Measurements from ENCODE around the gene ASTN2.
"Not testable (repeated sequence)": the region's sequence is repeated elsewhere in the genome, so short reads cannot be mapped to it uniquely, and the experiment has no call there.

Gene ASTN2

DNA sequence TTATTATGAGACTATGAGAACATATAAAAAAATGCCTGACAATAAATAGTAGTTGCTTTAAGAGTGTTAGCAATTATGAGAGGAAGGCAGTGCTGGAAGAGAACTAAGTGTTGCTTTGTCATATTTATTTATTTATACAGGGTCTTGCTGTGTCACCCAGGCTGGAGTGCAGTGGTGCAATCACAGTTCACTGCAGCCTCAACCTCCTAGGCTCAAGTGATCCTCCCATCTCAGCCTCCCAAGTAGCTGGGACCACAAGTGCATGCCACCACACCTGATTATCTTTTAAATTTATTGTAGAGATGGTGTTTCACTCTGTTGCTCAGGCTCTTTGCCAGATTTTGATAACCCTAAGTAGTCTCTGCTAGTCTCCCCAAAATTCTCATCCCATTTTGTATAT is 724.1 kb downstream of the ASTN2 start:
- DNase-seq: not testable (repeated sequence)

DNA sequence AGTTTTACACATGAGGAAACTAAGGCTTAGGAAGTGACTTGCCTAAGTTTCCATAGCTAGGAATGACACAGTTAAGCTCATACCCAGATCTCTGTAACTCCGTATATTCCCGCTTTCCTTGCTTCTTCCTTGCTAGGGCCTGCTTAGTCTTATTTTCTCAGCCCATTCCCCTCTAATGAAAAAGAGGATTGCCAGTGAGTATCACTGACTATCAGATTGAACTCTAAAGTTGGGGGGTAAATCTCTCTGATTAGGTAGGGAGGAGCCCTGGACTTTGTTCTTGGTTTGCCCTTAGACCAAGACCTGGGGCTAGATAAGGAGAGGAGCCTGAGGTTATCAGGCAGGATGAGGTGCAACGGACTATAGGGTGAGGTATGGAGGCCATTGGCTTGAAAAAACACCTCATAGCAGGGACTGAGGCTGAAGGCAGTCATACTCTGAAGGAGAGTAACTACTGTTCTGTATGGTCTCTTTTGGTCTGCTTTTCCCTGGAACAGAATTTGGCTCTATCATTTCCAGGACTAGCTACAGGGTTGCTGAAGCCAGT is 725.3 kb downstream of the ASTN2 start:
- DNase-seq: no peak

DNA sequence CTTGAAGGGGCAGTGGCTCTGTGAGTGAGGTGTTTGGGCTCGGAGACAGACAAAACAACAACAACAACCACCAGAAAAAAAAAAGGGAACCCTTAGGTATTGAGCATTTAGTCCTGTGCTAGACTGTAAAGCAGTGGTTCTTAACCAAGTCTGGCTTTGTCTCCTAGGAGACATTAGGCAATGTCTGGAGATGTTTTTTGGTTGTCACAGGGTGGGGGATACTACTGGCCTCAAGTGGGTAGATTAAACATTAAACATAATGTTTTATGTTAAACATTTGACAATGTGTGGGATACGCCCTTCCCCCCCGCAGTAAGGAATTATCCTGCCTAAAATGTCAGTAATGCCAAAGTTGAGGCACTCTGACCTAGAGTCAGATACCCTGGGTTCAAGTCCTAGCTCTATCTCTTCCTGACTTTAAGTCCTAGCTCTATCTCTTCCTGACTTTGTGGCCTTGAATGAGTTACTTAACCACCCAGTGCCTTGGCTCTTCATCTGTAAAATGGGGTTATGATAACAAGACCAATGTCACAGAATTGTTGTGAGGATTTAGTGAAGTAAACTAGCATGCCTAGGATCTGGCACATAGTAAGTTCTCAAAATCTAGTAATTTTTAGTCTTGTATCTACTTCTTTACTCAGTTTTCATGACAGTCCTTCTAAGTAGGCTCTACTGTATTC is 725.9 kb downstream of the ASTN2 start:
- no peak for DNase-seq

DNA sequence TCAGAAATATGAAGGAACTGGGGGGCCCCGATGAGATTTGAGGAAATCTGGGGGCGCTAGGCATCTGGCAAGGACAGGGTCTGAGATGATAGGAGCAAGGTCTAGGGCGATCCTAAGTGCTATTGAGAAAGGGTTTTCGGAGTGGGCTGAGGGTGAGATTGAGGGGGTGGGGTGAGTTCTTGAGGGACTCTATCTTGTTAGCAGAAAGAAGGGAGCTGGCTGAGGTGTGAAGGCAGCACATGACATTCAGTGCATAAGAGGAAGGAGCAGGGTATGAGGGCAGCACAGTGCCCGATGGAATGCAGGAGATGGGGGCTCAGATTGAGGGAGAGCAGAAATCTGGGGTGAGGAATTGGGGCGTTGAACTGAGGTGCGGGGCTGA is 727.1 kb downstream of the ASTN2 start:
- DNase-seq: no peak

DNA sequence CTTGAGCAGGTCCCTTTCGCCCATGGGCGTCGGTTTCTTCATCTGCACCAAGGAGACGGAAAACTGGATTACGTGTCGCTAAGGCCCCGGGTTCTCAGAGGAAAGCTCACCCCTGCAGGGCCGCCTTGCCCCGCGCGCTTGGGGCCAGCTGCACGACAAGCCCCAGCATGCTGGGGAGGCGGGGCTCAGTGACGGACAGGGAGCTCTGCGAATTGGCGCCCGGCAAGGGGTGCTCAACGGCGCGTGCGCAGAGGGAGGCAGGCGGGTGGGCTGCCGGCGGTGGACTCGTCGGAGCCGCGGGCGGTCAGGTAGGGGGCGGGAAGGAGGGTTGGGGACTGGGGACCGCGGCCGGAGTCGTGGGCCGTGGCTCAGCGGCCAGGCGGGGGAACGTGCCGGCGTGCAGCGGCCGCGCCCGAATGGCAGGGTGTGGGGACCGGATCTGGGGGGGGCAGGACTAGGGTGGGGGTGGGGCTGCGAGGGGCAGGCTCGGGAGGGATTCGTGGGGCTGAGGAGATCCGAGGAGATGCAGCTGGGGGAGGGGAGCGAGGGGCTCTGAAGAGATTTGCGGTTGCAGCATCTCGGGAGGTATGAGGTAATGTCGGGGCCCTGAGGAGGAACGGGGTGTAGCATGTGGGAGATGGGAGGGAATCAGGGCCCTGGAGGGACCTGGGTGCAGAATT is 727.6 kb downstream of the ASTN2 start, which contains the start of gene TRIM32:
TSS of gene TRIM32 (plus strand) at position 232 of the 680 bp plus-strand sequence. CDS start 10,438 bp downstream, outside the sequence.
- peak; percentile 91 to 93 for DNase-seq

DNA sequence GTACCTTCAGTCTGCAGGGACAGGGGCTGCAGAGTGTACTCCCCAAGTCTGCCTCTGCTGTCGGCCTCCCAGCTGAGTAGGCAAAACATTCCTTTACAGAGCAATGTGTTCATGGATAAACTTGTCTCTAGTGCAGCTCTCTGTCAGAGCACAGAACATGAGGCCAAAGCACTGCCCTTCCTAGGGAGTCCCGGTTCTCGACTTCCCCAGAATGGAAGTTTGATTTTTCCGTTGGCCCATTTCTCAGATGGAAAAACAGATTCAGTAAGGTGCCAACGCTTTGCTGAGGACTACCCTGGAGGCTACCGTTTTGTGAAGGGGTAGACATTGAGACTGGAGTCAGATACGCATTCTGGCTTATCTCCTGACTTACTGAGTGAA is 728.2 kb downstream of the ASTN2 start:
- DNase-seq: no peak

DNA sequence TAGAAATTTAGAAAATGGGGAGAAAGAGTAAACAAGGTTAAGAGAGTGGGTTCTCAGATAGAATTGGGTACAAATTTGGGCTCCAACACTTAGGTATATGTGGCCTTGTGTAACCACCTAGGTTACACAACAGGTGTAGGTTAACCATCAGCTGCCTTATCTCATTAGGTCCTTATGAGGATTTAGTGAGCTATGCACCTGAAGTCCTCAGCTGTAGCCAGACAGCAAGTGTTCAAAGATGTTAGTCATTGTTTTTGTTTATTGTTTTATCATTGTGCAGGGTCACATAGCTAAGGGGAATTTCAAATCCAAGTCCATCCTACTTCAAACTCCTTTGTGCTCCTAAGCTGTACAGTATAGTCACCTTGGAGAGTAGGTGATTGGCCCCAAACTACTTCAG is 728.7 kb downstream of the ASTN2 start:
- DNase-seq: no peak

DNA sequence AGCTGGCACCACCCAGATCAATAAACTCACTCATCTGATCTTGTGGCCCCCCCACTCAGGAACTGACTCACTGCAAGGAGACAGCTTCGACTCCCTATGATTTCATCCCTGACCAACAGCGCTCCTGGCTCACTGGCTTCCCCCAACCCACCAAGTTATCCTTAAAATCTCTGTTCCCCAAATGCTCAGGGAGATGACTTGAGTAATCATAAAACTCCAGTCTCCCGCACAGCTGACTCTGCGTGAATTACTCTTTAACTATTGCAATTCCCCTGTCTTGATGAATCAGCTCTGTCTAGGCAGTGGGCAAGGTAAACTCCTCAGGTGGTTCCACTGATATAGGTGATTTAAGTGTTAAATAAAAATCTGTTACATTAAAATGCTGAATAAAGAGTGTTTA is 729.7 kb downstream of the ASTN2 start:
- DNase-seq: no peak

DNA sequence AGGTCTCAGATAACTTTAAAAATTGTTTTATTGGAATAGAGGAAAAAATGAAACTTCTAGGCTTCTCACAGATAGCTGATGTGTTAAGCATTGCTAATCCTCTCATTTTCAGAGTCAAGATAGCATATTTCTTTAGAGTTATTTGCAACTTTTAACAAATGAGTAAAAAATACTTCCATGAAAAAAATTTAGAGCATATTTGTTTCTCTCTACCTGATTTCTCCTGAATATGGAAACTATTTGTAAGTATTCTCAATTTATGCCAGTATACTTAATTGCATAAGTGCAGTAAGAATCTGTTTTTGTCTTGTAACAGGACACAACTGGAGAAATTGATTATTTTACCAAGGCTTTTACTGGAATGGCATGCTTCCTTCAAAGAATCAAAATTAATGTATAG is 731.3 kb downstream of the ASTN2 start:
- DNase-seq: no peak

DNA sequence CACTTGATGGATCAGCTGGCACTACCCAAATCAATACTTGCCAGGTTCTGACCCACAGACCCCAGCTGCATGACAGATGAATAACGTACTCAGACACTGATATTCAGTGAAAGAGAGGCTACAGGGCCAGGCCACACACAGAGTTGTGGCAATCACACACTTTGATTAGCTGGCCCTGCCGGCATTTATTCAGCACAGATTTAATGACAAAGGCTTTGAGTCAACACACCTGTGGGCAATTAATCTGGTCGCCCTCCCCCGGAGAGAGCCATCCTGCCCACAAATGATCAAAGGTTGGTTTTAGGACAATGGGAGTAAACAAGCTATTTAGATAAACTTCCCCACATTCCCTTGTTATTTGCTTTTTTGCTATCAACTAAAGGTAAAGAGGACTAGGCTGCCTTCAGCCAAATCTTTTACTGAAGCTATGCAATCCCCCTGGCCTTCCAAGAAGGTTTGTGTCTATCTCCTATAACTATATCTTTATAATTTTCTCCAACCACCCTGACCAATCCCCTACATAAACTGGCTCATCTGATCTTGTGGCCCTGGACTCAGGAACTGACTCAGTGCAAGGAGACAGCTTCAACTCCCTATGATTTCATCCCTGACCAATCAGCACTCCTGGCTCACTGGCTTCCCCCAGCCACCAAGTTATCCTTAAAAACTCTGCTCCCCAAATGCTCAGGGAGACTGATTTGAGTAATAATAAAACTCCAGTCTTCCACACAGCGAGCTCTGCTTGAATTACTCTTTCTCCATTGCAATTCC is 740.5 kb downstream of the ASTN2 start:
- no peak for DNase-seq

DNA sequence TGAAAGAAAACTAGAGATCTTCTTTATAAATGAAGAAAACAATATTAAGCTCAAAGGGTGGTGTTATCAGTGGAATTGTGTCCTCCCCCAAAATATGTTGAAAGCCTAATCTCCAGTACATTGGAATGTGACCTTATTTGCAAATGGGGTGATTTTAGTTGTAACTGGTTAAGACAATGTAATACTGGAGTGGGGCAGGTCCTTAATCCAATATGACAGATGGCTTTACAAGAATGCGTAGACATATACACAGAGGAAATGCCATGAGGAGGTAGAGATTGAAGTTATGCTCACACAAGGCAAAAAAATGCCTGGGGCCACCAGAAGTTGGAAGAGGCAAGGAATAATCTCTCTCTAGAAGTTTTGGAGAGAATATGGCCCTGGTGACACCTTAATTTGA is 741.5 kb downstream of the ASTN2 start:
- no peak for DNase-seq

DNA sequence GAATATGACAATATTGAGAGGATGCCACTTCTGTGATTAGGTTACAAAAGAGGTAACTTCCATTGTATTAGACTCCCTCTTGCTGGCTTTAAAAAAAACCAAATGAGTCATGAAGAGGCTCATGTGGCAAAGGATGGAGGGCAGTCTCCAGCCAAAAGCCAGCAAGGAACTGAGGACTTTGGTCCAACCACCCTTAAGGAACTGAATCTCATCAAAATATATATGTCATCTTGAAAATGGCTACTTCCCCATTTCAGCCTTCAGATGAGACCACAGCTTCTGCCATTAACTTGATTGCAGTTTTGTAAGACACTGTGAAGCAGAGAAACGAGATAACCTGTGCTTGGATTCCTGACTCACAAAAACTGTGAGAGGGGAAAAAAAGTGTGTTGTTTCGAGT is 743.3 kb downstream of the ASTN2 start:
- DNase-seq: no peak

DNA sequence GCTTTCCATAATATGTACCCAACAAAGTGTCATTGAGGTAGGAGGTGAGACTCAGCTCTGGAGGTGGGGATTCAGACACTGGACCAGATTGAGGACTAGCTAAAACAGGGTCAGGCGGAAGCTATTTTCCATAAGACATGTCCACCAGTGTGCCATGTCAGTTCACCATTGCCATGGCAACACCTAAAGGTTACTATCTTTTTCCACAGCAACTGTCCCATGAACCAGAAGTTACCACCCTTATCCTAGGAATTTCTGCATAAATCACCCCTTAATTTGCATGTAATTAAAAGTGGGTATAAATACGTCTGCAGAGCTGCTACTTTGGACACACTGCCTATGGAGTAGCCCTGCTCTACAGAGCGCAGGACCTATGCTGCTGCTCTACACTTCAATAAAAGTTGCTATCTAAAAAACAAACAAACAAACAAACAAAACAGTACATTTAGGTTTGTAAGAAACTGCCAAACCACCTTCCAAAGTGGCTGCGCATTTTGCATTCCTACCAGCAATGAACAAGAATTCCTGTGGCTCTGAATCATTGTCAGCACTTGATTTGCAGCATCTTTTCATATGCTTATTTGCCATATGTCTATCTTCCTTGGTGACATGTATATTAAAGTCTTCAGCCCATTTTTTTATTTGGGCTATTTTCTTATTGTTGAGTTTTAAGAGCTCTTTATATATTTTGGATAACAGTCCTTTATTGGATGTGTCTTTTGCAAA is 745.7 kb downstream of the ASTN2 start:
- no peak for DNase-seq

DNA sequence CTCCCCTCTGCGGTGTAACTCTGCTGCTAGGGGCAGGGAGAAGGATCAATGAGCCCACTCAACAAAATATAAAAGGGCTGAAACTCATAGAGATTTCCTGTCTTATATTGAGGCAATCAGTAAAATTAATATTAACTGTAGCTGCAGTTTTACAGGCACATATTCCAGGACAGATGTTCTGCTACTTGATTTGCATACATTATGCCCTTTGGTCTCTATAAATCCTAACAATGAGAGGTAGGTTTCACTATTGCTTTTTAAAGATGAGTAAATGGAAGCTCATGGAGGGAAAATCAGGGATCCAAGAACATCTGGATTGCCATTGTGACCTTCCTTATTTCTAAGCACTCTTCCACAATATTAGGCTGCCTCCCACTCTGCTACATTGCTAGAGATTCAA is 751.3 kb downstream of the ASTN2 start:
- no peak for DNase-seq

DNA sequence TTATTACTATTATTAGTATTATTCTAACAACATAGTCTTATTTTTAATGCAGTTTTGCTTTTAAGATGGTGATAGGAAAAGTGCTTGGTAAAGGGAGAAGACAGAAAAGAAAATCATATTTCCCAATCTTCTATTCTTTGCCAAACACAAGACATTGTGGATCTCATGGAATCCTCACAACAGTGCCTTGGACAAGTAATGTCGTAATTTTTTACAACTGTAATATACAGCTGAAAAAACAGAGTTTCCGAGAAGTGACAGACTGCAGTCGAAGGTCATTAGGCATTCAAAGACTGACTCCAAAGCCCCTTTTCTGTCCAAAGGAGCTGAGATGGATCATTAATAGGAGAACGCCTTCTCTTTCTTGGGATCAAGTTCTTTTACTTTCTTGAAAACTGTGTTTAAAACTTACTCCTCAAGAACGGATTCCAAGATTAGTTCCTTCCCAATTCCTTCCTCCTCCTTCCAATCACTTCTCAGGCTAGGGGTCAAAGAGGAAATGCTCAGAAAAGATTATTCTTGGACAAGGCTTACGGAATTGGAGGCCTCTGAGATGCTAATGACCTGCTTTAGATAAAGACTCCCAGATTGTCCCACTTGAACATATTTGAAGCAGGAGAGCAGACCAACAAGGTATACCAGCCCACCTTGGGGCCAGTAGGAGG is 752.1 kb downstream of the ASTN2 start:
- DNase-seq: no peak

DNA sequence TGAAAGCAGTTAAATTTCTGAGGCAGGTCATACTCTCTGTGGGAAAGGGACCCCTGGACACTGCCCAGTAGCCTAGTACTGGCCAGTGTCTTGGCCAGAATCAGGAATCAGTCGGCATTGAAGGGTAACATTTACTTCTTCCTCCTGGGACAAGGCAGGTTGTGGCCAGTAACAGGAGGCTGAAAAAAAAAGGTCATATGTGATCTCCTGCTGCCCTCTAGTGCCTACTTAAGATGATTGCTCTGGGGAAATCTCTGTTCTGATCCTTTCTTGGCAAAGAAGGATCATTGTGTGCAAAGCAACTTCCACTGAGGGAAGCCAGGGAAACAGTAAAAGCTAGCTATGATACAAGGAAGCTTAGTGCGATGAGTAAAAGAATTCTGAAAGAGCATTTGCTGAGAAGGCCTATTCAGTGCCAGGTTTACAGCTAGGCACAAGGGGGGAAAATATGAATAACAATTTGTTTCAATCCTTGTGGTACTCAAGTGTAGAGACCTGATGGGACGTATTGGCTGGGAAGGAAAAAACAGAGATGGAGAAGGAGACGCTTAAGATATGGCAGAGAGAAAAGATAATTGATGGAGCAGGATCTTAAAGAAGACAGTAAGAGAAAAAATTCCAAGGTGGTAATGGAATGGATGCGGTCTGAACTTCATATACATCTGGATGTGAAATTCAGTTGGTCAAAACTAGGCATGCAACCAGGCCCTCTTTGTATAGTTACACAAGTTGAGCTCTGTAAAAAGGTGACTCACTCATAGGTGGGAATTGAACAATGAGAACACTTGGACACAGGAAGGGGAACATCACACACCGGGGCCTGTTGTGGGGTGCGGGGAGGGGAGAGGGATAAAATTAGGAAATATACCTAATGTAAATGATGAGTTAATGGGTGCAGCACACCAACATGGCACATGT is 753.6 kb downstream of the ASTN2 start:
- peak; percentile 66 to 74 for DNase-seq

DNA sequence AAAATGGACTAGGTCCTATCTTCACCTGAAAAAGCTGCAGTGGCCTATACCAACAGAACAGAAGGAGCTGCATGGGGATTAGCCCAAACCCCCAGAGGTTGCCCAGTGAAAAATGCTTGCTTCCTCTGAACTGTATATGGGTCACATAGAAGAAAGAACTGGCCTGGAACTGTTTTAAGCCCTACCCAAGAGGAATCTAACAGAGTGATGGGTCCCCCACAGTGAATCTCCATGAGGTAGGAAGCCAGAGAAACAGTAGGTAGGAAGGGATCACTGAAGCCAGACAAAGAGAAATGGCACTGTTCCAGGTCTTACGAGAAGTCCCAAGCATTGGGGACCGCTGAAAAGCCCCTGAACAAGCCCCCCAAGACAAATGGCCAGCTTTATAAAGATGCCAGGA is 756.6 kb downstream of the ASTN2 start:
- no peak for DNase-seq

DNA sequence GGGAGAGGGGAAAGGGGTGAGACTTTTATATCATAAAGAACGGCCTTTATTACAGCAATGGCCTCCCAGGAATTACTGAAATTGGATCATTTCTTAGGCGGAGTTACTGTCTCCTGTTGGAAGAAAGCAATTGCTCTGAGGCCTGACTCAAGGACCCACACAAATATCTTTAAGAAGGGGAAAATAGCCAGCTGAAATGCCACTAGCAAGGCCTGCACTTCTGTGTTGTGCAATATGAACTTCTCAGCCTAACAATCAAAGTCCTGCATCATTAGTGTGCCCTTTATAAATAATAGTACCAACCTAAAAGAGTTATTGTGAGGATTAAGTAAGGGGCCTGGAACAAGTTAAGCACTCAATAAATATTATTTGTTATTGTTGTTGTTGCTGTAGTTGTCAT is 757.9 kb downstream of the ASTN2 start:
- no peak for DNase-seq

DNA sequence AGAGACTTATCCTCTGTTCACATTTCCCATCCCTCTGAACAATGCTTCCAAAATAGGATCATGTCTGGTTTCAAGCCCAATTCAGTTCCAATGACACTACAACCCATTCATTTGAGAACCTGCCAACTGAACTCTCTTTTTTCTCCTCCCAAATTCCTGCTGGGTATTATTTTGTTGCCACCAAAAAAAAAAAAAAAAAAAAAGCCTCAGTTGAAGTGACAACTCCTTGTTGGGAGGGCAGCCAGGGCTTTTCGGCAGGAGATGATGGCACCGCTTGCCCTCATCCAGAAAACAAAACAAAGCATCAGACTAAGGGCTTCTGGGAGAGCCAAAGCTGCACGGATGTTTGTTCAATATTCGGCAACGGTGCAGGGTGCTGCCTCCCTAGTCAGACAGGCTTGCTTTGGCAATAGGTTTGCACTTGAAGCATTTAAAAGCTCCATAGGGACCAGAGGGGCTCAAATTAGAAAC is 758.3 kb downstream of the ASTN2 start:
- peak; percentile 63 to 84 for DNase-seq

DNA sequence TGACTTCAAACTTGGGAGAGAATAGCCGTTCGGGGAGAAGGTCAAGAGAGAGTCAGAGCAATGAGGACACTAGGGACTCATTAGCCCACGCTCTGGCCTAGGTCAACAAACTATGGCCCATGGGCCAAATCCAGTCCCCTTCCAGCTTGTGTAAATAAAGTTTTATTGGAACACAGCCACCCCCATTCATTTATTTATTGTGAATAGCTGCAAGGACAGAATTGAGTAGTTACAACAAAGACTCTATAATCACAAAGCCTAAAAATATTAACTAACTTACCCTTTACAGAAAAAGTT is 760.9 kb downstream of the ASTN2 start:
- DNase-seq: no peak

DNA sequence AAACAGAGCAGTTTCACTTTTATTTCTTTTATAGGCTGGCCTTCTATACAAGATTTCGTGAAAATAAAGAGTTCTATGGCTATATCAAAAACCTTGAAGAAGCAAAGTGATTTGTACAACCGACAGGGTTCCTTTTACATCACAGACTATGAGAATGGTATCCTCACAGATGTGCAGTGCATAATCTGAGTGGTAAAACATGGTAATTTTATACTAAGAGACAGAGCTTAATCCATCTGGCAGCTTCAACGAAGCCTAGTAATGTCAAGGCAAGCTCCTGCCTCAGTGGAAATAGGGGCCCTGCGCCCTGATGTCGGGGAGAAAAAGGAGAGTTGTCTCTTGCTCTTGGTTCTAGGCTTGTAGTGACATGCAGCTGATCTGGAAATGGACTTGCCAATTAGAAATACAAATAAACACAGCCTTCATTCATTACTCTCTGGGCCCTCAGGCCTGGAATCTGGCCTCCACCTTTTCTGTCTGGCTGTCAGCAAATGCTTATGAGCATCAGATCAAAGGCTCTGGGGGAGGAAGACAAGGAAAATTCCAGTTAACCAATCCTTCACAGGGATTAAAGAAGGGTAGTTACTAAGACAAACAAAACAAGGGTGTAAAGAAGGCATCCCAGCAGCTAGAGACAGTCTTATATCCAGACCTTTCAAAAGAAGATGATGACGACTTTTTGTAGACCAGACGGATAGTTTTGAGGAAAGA is 761.4 kb downstream of the ASTN2 start:
- DNase-seq: no peak

All from NCI-H2081 (cell line).